ENCODE results near the gene PRKCZ. TPM values are rescaled to one million over a fixed set of nuclear protein-coding genes. Genes with fewer than 3 reads are reported as not detected.
A peak's percentile ranks its signal among the peaks of the same experiment; 100 is the strongest.

Gene PRKCZ
- total RNA-seq, 3 donors from 2014 or later: 0.64 to 17.9 (median 12.5) TPM

DNA sequence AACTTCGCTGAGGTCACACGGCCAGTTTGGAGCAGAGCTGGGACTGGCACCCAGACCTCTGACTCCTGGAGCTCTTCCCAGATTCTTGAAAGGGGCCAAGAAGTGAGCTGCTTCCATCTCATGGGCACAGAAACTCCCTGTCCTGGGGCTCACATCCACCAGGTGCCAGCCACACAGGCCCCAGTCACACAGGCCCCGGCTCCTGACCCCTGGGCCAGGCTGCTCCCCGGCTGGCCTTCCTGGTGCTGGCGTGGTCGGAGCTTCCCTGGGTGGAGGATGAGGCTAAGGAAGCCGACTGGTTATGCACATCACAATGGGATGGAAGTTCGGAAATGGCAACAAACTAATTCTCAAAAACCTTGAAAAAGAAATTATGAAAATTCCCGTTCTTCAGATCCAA is 34.1 kb upstream of the PRKCZ start:
- H3K27ac ChIP-seq: no peak overlapping the region
- peaks cover 6 to 21% of the 10 kb centered on the region in 2 donors for H3K27me3 ChIP-seq
- no peak overlapping the region for H3K4me3 ChIP-seq
- H3K4me1 ChIP-seq: peaks cover 6 to 8% of the 10 kb centered on the region in 2 donors
- H3K36me3 ChIP-seq: no peaks in the 10 kb centered on the region
- intact Hi-C loops (cut with DNase I; ENCODE audit: low total_unique reads): no loop called here
- no peaks in the 10 kb centered on the region for H3K9me3 ChIP-seq
- no peak for DNase-seq (ENCODE audit: low spot score in 2 of 2)
- TF ChIP-seq POLR2AphosphoS5 (IDR thresholded peaks at IDR 0.05): no peak
- no peak for TF ChIP-seq POLR2A (IDR thresholded peaks at IDR 0.05)
- TF ChIP-seq CTCF (IDR thresholded peaks at IDR 0.05): no peak

DNA sequence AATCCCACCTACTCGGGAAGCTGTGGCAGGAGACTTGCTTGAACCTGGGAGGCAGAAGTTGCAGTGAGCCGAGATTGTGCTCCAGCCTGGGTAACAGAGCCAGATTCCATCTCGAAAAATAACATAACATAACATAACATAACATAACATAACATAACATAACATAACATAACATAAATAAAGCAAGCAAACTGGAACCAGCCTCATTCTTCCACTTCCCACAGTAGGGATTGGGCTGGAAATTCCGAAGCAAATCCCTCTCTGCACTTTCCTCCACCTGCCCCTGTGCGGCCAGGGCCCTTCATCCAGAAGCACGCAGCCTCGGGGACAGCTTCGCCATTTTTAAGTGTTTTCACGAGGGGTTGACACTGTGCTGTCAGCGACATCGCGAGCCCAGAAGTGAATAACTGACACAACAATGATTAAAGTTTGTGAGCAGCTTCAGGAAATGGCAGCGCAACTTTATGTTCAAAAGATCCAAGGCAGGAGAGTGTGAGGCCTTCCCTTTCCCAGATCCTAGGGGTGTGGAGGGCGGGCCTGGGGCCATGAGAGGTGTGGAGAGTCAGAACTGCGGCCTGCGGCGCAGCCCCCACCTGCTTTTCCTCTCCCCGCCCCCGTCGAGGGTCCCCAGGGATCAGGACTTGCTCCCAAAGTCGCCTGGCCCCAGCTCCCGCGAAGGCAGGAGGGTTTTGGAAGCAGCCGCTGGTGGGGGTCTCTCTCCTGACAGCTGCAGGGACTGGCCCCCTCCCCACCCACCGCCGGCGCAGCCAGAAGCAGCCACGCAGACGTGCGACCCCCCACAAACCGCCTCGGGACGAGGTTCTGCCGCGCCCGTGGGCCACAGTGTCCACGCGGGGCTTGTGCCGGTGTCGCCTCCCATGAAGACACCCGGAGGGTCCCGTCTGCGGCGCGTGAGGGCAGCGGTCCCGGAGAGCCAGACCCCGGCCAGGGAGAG is 31.7 kb upstream of the PRKCZ start:
- H3K36me3 ChIP-seq: no peaks in the 10 kb centered on the region
- H3K27ac ChIP-seq: no peak overlapping the region
- DNase-seq (ENCODE audit: low spot score in 2 of 2): no peak
- peaks cover 10 to 45% of the 10 kb centered on the region in 2 donors for H3K27me3 ChIP-seq
- H3K9me3 ChIP-seq: no peaks in the 10 kb centered on the region
- H3K4me3 ChIP-seq: peak overlapping the region in 1 of 3 donors; percentile 66
- intact Hi-C loops (cut with DNase I; ENCODE audit: low total_unique reads): no loop called here
- H3K4me1 ChIP-seq: peaks cover 6 to 8% of the 10 kb centered on the region in 2 donors
- TF ChIP-seq CTCF (IDR thresholded peaks at IDR 0.05): no peak
- no peak for TF ChIP-seq POLR2AphosphoS5 (IDR thresholded peaks at IDR 0.05)
- TF ChIP-seq POLR2A (IDR thresholded peaks at IDR 0.05): no peak

DNA sequence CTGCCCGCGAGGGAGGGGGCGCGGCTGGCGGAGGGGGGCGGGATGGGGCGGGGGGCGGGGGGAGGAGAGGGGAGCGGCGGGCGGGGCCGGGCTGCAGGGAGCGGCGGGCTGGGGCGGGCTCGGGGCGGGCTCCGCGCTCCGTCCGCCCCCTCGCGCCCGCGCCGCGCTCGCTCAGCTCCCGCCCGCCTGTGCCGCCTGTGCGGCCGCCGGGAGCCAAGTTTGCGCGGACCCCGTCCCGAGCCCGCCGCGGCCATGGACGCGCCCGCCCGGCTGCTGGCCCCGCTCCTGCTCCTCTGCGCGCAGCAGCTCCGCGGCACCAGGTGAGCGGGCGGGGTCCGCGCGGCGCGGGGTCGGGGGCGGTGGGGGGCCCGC is 31.1 kb upstream of the PRKCZ start, which contains the start of gene GABRD:
TSS of gene GABRD (plus strand) at position 174 of the 372 bp plus-strand sequence. CDS start at position 253, 79 bp downstream.
- DNase-seq (ENCODE audit: low spot score in 2 of 2): no peak

DNA sequence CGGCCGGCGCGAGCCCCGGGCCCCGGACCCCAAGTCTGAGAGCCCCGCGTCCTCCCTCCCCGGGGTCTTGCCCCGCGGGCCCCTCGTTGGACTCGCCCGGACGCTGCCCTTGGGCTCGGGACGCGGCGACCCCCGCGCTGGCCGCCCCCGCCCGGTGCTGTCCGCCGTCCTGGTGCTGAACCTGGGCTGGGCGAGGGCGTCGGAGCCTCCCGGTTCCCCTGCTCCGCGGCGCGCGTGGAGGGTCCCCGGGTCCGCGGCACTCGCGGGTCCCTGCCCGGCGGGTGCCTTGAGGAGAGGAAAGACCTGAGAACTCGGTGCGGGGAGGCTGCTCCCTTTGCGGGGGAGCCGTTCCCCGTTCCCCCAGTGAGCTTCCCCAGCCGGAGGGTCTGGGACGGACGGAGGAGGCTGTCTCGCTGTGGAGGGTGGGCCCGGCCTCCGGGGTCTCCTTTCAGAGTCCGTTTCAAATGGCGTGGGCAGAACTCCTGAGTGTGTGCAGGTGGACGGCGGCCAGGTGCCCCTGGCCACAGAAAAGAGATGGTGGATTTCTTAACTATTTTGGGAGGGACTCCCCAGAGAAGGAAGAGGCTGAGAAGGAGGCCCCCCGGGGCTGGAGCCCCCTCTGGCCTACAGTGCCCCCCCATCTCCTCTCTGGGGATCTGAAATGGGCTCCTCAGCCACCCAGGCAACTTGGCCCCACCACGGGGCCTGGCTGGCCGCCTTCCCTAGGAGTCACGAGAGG is 30.5 kb upstream of the PRKCZ start:
- no peaks in the 10 kb centered on the region for H3K36me3 ChIP-seq
- intact Hi-C loops (cut with DNase I; ENCODE audit: low total_unique reads): no loop called here
- DNase-seq (ENCODE audit: low spot score in 2 of 2): no peak
- no peaks in the 10 kb centered on the region for H3K9me3 ChIP-seq
- H3K27me3 ChIP-seq: peaks cover 13 to 56% of the 10 kb centered on the region in 2 donors
- H3K4me3 ChIP-seq: peak overlapping the region in 2 of 3 donors; percentile 45 to 66
- H3K4me1 ChIP-seq: peaks cover 6 to 8% of the 10 kb centered on the region in 2 donors
- H3K27ac ChIP-seq: no peak overlapping the region
- no peak for TF ChIP-seq POLR2AphosphoS5 (IDR thresholded peaks at IDR 0.05)
- no peak for TF ChIP-seq POLR2A (IDR thresholded peaks at IDR 0.05)
- no peak for TF ChIP-seq CTCF (IDR thresholded peaks at IDR 0.05)

More for the DNA sequence above, 31.1 kb upstream of the PRKCZ start, which contains the start of gene GABRD:
- TF ChIP-seq POLR2A (IDR thresholded peaks at IDR 0.05): no peak
- TF ChIP-seq CTCF (IDR thresholded peaks at IDR 0.05): no peak
- TF ChIP-seq POLR2AphosphoS5 (IDR thresholded peaks at IDR 0.05): no peak
- no peaks in the 10 kb centered on the region for H3K9me3 ChIP-seq
- peaks cover 10 to 51% of the 10 kb centered on the region in 2 donors for H3K27me3 ChIP-seq
- intact Hi-C loops (cut with DNase I; ENCODE audit: low total_unique reads): no loop called here
- H3K36me3 ChIP-seq: no peaks in the 10 kb centered on the region
- H3K27ac ChIP-seq: no peak within 1 kb of the TSS
- peak within 1 kb of the TSS in 2 of 3 donors; percentile 45 to 66 for H3K4me3 ChIP-seq
- peaks cover 6 to 8% of the 10 kb centered on the region in 2 donors for H3K4me1 ChIP-seq
